ENCODE results near the gene HSD3B2. TPM values are rescaled to one million over a fixed set of nuclear protein-coding genes. Genes with fewer than 3 reads are reported as not detected.

HSD3B2 gene
- total RNA-seq, 4 donors from 2014 or later = 1.4 TPM; not detected in 3

- Histone ChIP-seq H3K4me3 (replicated peaks in 1 of 3) (no peak overlapping the region), H3K4me1 (no peaks in the 10 kb centered on the region), H3K36me3 (no peaks in the 10 kb centered on the region), H3K27ac (no peak overlapping the region), H3K27me3 (no peaks in the 10 kb centered on the region), H3K9me3 (no peaks in the 10 kb centered on the region)
- intact Hi-C loops (cut with DNase I) = no loop called here
- DNase-seq = no peak
- no peak for TF ChIP-seq POLR2A (IDR thresholded peaks at IDR 0.05)
- TF ChIP-seq CTCF (IDR thresholded peaks at IDR 0.05) = no peak
These were observed 7.7 kb downstream of the HSD3B2 start for GRCh38 chr1:119422631-119423030.

DNA sequence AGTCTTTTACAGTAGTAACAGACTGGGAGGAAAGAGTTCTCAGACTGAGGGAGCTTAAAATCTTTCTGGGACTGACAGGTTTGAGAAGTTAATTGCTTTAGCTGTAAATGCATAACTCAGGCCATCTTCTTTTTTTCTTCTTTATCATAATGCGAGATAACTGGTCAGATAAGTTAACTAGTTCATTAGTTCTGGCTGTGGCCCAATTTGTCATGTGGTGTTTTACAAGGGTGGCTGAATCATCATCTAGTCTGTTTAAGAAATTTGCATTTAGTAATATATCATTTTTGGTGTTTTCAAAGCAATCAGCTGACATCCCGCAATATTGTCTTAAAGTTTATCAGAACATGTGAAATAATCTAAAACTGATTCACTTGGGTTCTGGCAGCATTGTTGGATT is 14.0 kb downstream of the HSD3B2 start:
- intact Hi-C loops (cut with DNase I) = no loop called here

GRCh38 chr1:119429687-119430086 is 14.7 kb downstream of the HSD3B2 start:
- intact Hi-C loops (cut with DNase I) = no loop called here
- TF ChIP-seq CTCF (IDR thresholded peaks at IDR 0.05) (no peak), POLR2A (IDR thresholded peaks at IDR 0.05) (no peak)
- Histone ChIP-seq H3K36me3 (no peaks in the 10 kb centered on the region), H3K4me3 (replicated peaks in 1 of 3) (no peak overlapping the region), H3K9me3 (no peaks in the 10 kb centered on the region), H3K4me1 (no peaks in the 10 kb centered on the region), H3K27me3 (no peaks in the 10 kb centered on the region), H3K27ac (no peak overlapping the region)
- 61 to 74% methylated on average over 4 of the region's 4 CpGs for WGBS, 2 donors
- DNase-seq = no peak

More for the DNA sequence above, 14.0 kb downstream of the HSD3B2 start:
- H3K27me3 ChIP-seq = no peaks in the 10 kb centered on the region
- WGBS, 2 donors = 91 to 92% methylated on average over 2 of the region's 2 CpGs
- TF ChIP-seq CTCF (IDR thresholded peaks at IDR 0.05) (no peak), POLR2A (IDR thresholded peaks at IDR 0.05) (no peak)
- H3K36me3 ChIP-seq = no peaks in the 10 kb centered on the region
- H3K4me1 ChIP-seq = no peaks in the 10 kb centered on the region
- DNase-seq = no peak
- H3K27ac ChIP-seq = no peak overlapping the region
- no peak overlapping the region for H3K4me3 ChIP-seq (replicated peaks in 1 of 3)
- no peaks in the 10 kb centered on the region for H3K9me3 ChIP-seq

GRCh38 chr1:119430486-119430885 is 15.5 kb downstream of the HSD3B2 start:
- TF ChIP-seq CTCF (IDR thresholded peaks at IDR 0.05) (no peak), POLR2A (IDR thresholded peaks at IDR 0.05) (no peak)
- no peaks in the 10 kb centered on the region for H3K36me3 ChIP-seq
- H3K27ac ChIP-seq = no peak overlapping the region
- 80 to 83% methylated on average over 2 of the region's 2 CpGs for WGBS, 2 donors
- intact Hi-C loops (cut with DNase I) = no loop called here
- H3K9me3 ChIP-seq = no peaks in the 10 kb centered on the region
- H3K27me3 ChIP-seq = no peaks in the 10 kb centered on the region
- no peak for DNase-seq
- no peaks in the 10 kb centered on the region for H3K4me1 ChIP-seq
- H3K4me3 ChIP-seq (replicated peaks in 1 of 3) = no peak overlapping the region

GRCh38 chr1:119431836-119432235 is 16.9 kb downstream of the HSD3B2 start:
- DNase-seq = no peak
- Histone ChIP-seq H3K4me3 (replicated peaks in 1 of 3) (no peak overlapping the region), H3K36me3 (no peaks in the 10 kb centered on the region), H3K4me1 (no peaks in the 10 kb centered on the region), H3K27ac (no peak overlapping the region), H3K27me3 (no peaks in the 10 kb centered on the region), H3K9me3 (no peaks in the 10 kb centered on the region)
- intact Hi-C loops (cut with DNase I) = no loop called here
- 77 to 89% methylated on average over 3 of the region's 3 CpGs for WGBS, 2 donors
- TF ChIP-seq CTCF (IDR thresholded peaks at IDR 0.05) (no peak), POLR2A (IDR thresholded peaks at IDR 0.05) (no peak)
